ENCODE measurements around the gene BRAT1.
A peak's percentile ranks its signal among the peaks of the same experiment; 100 is the strongest.

The BRAT1 gene

GRCh38 chr7:2529161-2530070, 25.9 kb downstream of the BRAT1 start:
- no peak overlapping the region; the same call in 1 of the 2 replicates for H2AFZ ChIP-seq (ENCODE audit: low read length)
- H3K4me2 ChIP-seq (ENCODE audit: low read depth, low read length, poor library complexity, severe bottlenecking), result peak overlapping the region; percentile 66
- H3K4me3 ChIP-seq (ENCODE audit: low read length, poor library complexity, severe bottlenecking), result peak overlapping the region; percentile 53
- H3K36me3 ChIP-seq (ENCODE audit: insufficient read depth, low read length), result no peaks in the 10 kb centered on the region
- H3K4me1 ChIP-seq (ENCODE audit: insufficient read depth, low read length, poor library complexity, severe bottlenecking), result peaks cover 26% of the 10 kb centered on the region
- H3K9ac ChIP-seq (ENCODE audit: low read depth, low read length, poor library complexity, severe bottlenecking), result peak overlapping the region; percentile 72
- H4K20me1 ChIP-seq (ENCODE audit: insufficient read depth, low read length, poor library complexity, severe bottlenecking), result no peaks in the 10 kb centered on the region
- no peaks in the 10 kb centered on the region for H3K27me3 ChIP-seq (ENCODE audit: insufficient read depth, low read length, poor library complexity, severe bottlenecking)
- no peaks in the 10 kb centered on the region for H3K79me2 ChIP-seq (ENCODE audit: insufficient read depth, low read length)
- H3F3A ChIP-seq (ENCODE audit: low read depth), result peaks cover 3% of the 10 kb centered on the region; the same call in 1 of the 2 replicates
- TF ChIP-seq EZH2phosphoT487 (IDR thresholded peaks at IDR 0.05; ENCODE audit: borderline replicate concordance), result no peak
- TF ChIP-seq, protein P1, sequence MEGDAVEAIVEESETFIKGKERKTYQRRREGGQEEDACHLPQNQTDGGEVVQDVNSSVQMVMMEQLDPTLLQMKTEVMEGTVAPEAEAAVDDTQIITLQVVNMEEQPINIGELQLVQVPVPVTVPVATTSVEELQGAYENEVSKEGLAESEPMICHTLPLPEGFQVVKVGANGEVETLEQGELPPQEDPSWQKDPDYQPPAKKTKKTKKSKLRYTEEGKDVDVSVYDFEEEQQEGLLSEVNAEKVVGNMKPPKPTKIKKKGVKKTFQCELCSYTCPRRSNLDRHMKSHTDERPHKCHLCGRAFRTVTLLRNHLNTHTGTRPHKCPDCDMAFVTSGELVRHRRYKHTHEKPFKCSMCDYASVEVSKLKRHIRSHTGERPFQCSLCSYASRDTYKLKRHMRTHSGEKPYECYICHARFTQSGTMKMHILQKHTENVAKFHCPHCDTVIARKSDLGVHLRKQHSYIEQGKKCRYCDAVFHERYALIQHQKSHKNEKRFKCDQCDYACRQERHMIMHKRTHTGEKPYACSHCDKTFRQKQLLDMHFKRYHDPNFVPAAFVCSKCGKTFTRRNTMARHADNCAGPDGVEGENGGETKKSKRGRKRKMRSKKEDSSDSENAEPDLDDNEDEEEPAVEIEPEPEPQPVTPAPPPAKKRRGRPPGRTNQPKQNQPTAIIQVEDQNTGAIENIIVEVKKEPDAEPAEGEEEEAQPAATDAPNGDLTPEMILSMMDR (conservative IDR thresholded peaks at IDR 0.05; ENCODE audit: low read length), result no peak
- no peaks in the 10 kb centered on the region for H3K9me2 ChIP-seq (replicated peaks; ENCODE audit: low read depth, low read length)
- no peaks in the 10 kb centered on the region for H3K9me3 ChIP-seq (ENCODE audit: insufficient read depth, low read depth, low read length)

- H3K79me2 ChIP-seq (ENCODE audit: insufficient read depth, low read length), result no peaks in the 10 kb centered on the region
- H3K27me3 ChIP-seq (ENCODE audit: insufficient read depth, low read length, poor library complexity, severe bottlenecking), result no peaks in the 10 kb centered on the region
- no peaks in the 10 kb centered on the region for H4K20me1 ChIP-seq (ENCODE audit: insufficient read depth, low read length, poor library complexity, severe bottlenecking)
- no peaks in the 10 kb centered on the region for H3K9me2 ChIP-seq (replicated peaks; ENCODE audit: low read depth, low read length)
- H3K4me2 ChIP-seq (ENCODE audit: low read depth, low read length, poor library complexity, severe bottlenecking), result peak overlapping the region; percentile 66
- H3F3A ChIP-seq (ENCODE audit: low read depth), result peaks cover 3% of the 10 kb centered on the region; the same call in 1 of the 2 replicates
- no peak overlapping the region for H2AFZ ChIP-seq (ENCODE audit: low read length)
- no peaks in the 10 kb centered on the region for H3K9me3 ChIP-seq (ENCODE audit: insufficient read depth, low read depth, low read length)
- peak overlapping the region; percentile 72 for H3K9ac ChIP-seq (ENCODE audit: low read depth, low read length, poor library complexity, severe bottlenecking)
- peak overlapping the region; percentile 53 for H3K4me3 ChIP-seq (ENCODE audit: low read length, poor library complexity, severe bottlenecking)
- TF ChIP-seq, protein P1 (conservative IDR thresholded peaks at IDR 0.05; ENCODE audit: low read length), result no peak
- no peak for TF ChIP-seq EZH2phosphoT487 (IDR thresholded peaks at IDR 0.05; ENCODE audit: borderline replicate concordance)
- peaks cover 33% of the 10 kb centered on the region for H3K4me1 ChIP-seq (ENCODE audit: insufficient read depth, low read length, poor library complexity, severe bottlenecking)
- no peaks in the 10 kb centered on the region for H3K36me3 ChIP-seq (ENCODE audit: insufficient read depth, low read length)
Measured at GRCh38 chr7:2528481-2529095, 26.7 kb downstream of the BRAT1 start.

DNA sequence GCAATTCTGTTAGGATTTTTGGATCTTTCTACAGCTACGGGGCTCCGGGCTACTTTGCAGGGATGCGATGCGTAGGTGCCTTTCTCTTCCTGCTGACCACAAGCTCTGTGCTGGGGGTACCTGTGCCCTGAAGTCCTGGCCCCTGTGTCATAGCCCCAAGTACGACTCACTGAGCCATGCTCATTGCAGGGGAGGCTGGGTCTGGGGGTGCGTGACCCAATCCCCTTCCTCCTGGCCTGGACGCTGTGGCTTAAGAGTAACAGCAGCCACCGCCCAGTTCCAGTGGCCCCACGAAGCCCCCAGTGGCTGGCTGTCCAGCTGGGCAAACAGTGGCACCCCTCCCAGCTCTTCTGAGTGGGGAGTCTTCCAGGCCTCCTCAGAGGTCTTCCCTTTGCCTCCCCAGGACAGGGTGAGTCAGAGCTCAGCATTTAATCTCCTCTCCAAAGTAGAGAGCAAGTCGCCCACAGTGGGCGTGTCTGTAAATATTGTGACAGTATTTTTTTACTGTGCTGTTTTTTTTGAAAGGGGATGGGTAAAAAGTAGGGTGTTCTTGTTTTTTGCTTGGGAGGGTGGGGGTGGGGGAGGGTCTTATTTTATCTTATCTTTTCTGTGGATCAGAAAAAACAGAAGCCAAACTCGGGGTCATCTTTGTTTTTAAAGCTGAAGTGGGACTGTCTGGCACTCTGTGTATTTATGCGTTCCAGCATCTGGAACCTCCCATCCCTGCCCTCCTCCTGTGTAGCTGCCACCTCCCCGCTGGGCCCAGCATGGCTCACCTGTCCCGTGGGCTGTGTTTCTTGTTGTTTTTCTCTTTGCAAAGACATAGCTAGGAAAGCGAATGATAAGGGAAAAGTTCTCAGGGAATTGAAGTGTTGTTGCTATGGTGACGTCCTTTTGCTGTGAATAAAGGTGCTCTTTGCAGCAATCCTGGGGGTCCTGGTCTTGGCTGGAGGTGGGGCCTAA, 27.5 kb downstream of the BRAT1 start:
- Histone ChIP-seq H3K79me2 (ENCODE audit: insufficient read depth, low read length) (no peaks in the 10 kb centered on the region), H3K9me2 (replicated peaks; ENCODE audit: low read depth, low read length) (no peaks in the 10 kb centered on the region), H3F3A (ENCODE audit: low read depth) (peaks cover 3% of the 10 kb centered on the region; the same call in 1 of the 2 replicates), H3K4me1 (ENCODE audit: insufficient read depth, low read length, poor library complexity, severe bottlenecking) (peaks cover 41% of the 10 kb centered on the region), H4K20me1 (ENCODE audit: insufficient read depth, low read length, poor library complexity, severe bottlenecking) (no peaks in the 10 kb centered on the region), H2AFZ (ENCODE audit: low read length) (no peak overlapping the region), H3K4me2 (ENCODE audit: low read depth, low read length, poor library complexity, severe bottlenecking) (no peak overlapping the region), H3K27me3 (ENCODE audit: insufficient read depth, low read length, poor library complexity, severe bottlenecking) (no peaks in the 10 kb centered on the region), H3K9ac (ENCODE audit: low read depth, low read length, poor library complexity, severe bottlenecking) (no peak overlapping the region), H3K36me3 (ENCODE audit: insufficient read depth, low read length) (no peaks in the 10 kb centered on the region), H3K9me3 (ENCODE audit: insufficient read depth, low read depth, low read length) (no peaks in the 10 kb centered on the region), H3K4me3 (ENCODE audit: low read length, poor library complexity, severe bottlenecking) (no peak overlapping the region)
- TF ChIP-seq, protein P1 (conservative IDR thresholded peaks at IDR 0.05; ENCODE audit: low read length), result no peak
- no peak for TF ChIP-seq EZH2phosphoT487 (IDR thresholded peaks at IDR 0.05; ENCODE audit: borderline replicate concordance)

Data from Loucy (cell line).